Adrenal gland (tissue), 5 donors: ENCODE measurements around the gene LDLR.
A peak's percentile ranks its signal among the peaks of the same experiment; 100 is the strongest.

Source experiments
- CTCF ChIP-seq, 6 experiments: fragments of 450-650 bp in 4 of 6; fragments of 200-600 bp in 2 of 6; sonication (generic) in 1 of 6; IDR thresholded peaks; 1 replicate in 5 of 6; 2 replicates in 1 of 6; pipeline versions ENCODE4 v1.5.1 to v1.8.0; 2016 to 2021; ENCODE audit warnings: antibody characterized with exemption in 6 of 6, mild to moderate bottlenecking in 2 of 6, moderate library complexity in 1 of 6
- POLR2A ChIP-seq, 2 donors: fragments of 450-650 bp; IDR thresholded peaks; one replicate each; pipeline ENCODE4 v1.6.1; 2017; ENCODE audit warnings: antibody characterized with exemption in 2 of 2, mild to moderate bottlenecking in 2 of 2, moderate library complexity in 1 of 2
- donor health status: DM: no; HTN: no; CAD: no.

- no peak for TF ChIP-seq CTCF (IDR thresholded peaks at IDR 0.05)
- peak in 1 of 2 donors; percentile 32 for TF ChIP-seq POLR2A (IDR thresholded peaks at IDR 0.05)
These were observed 1.3 kb upstream of the LDLR start for GRCh38 chr19:11087870-11088505.
